AG04449 (cell line): Measurements from ENCODE around the gene CRTAP.
"Not testable (repeated sequence)": the region's sequence is repeated elsewhere in the genome, so short reads cannot be mapped to it uniquely, and the experiment has no call there.

Source experiments
- CTCF ChIA-PET: fragments of 350-600 bp; formaldehyde crosslinking; extraction: SDS; loops from one replicate; lab custom pipeline; 2021; ENCODE audit warnings: antibody characterized with exemption; lab: Yijun Ruan, JAX
- POLR2A ChIA-PET: fragments of 400-600, 350-600 bp; formaldehyde crosslinking; extraction: SDS; loops from one replicate; lab custom pipeline; 2020; ENCODE audit warnings: antibody characterized with exemption, inconsistent platforms; lab: Yijun Ruan, JAX
- DNase-seq: peaks from one replicate; pipeline ENCODE4 v3.0.0-alpha.2; 2010; ENCODE audit warnings: low read depth, low spot score
- H3K4me3 ChIP-seq: 2 replicates; pipeline ENCODE4 v1.5.1; 2011; ENCODE audit warnings: low read depth, mild to moderate bottlenecking, control low read depth, low read length
- CTCF ChIP-seq: IDR thresholded peaks from one replicate; pipeline ENCODE4 v1.5.1; 2011; ENCODE audit warnings: mild to moderate bottlenecking, moderate library complexity, low read length, control low read depth, inconsistent platforms; ENCODE audit not compliant: insufficient read depth; ENCODE audit errors: missing control alignments

Gene CRTAP

GRCh38 chr3:33159234-33159633, 45.4 kb downstream of the CRTAP start:
- POLR2A ChIA-PET: no interaction called here
- CTCF ChIA-PET: interaction anchor here (1.4 kb wide), 1 partner anchor 213 kb away, joined by 4 read pairs; no protein-coding TSS in a partner anchor
- DNase-seq: no peak
- no peak overlapping the region for H3K4me3 ChIP-seq
- TF ChIP-seq CTCF: no peak

GRCh38 chr3:33159981-33160380, 46.2 kb downstream of the CRTAP start:
- CTCF ChIA-PET: no interaction called here
- TF ChIP-seq CTCF: no peak
- POLR2A ChIA-PET: no interaction called here
- no peak overlapping the region for H3K4me3 ChIP-seq
- DNase-seq: no peak

- DNase-seq, H3K4me3 ChIP-seq, CTCF ChIA-PET, POLR2A ChIA-PET: not testable (repeated sequence)
Measured at GRCh38 chr3:33162621-33163020, 48.8 kb downstream of the CRTAP start.

- DNase-seq: no peak
- TF ChIP-seq CTCF: no peak
- CTCF ChIA-PET: no interaction called here
- POLR2A ChIA-PET: no interaction called here
- no peak overlapping the region for H3K4me3 ChIP-seq
Measured at GRCh38 chr3:33165372-33165771, 51.6 kb downstream of the CRTAP start.

GRCh38 chr3:33166095-33166494, 52.3 kb downstream of the CRTAP start:
- no peak overlapping the region for H3K4me3 ChIP-seq
- ChIA-PET POLR2A (no interaction called here), CTCF (interaction anchor here (1.7 kb wide), 1 partner anchor 207 kb away, joined by 7 read pairs; no protein-coding TSS in a partner anchor)
- no peak for DNase-seq
- TF ChIP-seq CTCF: no peak

GRCh38 chr3:33167284-33167683, 53.5 kb downstream of the CRTAP start:
- no peak overlapping the region for H3K4me3 ChIP-seq
- no peak for DNase-seq
- TF ChIP-seq CTCF: no peak
- POLR2A ChIA-PET: no interaction called here
- CTCF ChIA-PET: interaction anchor here (1.7 kb wide), 1 partner anchor 205 kb away, joined by 7 read pairs; no protein-coding TSS in a partner anchor

GRCh38 chr3:33167716-33168336, 54.0 kb downstream of the CRTAP start:
- TF ChIP-seq CTCF: no peak
- DNase-seq: no peak
- ChIA-PET CTCF (interaction anchor here (1.7 kb wide), 1 partner anchor 205 kb away, joined by 7 read pairs; no protein-coding TSS in a partner anchor), POLR2A (no interaction called here)
- H3K4me3 ChIP-seq: no peak overlapping the region
